22Rv1 (cell line): ENCODE results near the gene SPTBN1.

ENCODE experiments used
- CTCF ChIP-seq: fragments of 450-650 bp; IDR thresholded peaks from 2 replicates; pipeline ENCODE4 v1.5.1; 2017; ENCODE audit warnings: mild to moderate bottlenecking
- ZFX ChIP-seq: fragments of 450-650 bp; IDR thresholded peaks from 2 replicates; pipeline ENCODE4 v1.6.1; 2017; ENCODE audit warnings: antibody characterized with exemption, borderline replicate concordance

GRCh38 chr2:54586494-54586893 lies 130.4 kb downstream of the SPTBN1 start:
- no peak for TF ChIP-seq CTCF
- TF ChIP-seq ZFX, result no peak
